ENCODE measurements around the gene SDSL.

SDSL gene

DNA sequence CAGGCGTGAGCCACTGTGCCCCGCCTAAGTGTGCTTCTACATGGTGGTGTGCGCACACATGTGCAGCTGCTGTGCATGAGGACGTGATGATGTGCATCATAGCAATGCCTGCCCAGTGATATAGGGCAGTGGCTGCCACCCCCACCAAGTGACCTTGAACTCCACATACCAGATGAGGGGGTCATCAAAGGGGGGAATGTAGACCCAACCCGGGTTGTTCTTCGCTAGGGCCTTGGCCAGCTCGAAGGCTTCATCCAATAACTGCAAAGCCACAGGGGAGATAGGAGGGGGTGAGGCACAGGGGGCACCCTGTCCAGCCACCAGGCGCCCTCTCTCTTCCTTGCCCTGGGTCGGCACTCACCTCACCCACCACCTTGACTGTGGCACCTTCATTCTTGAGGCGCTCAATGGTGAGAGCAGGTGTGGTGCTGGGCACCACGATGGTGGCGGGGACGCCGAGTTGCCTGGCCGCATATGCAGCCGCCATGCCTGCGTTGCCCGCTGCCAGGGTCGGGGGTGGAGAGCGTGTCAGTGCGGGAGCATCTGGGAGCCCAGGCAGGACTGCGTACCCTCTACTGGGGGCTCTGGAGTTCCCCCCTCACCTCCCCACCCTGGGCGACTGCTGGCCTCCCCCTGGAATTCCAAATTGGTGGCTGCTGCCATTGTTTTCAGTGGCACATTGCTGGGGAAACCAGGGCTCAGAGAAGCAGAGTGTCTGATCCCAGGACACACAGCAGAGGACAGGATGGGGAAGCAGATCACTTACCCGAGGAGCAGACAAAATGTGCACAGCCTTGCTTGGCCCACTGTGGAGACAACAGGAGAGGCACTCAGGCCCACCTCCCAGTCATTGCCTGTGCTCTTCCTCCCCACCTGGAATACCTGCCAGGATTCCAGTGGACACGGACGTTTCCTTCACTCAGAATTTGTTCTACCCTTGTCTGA is 23.6 kb upstream of the SDSL start:
- TF ChIP-seq POLR2AphosphoS5 (IDR thresholded peaks at IDR 0.05; ENCODE audit: low read depth, low read length) (no peak), REST (IDR thresholded peaks at IDR 0.05; ENCODE audit: insufficient read depth in 1 of 2, low read depth in 2 of 2, low read length in 2 of 2) (no peak), SIN3A (IDR thresholded peaks at IDR 0.05; ENCODE audit: borderline replicate concordance, insufficient read depth, low read length) (no peak), FOXP2 (optimal IDR thresholded peaks at IDR 0.05; ENCODE audit: borderline replicate concordance, extremely low read depth, extremely low read length, insufficient read depth) (no peak), TAF1 (IDR thresholded peaks at IDR 0.05; ENCODE audit: borderline replicate concordance, insufficient read depth, low read length) (no peak)

GRCh38 chr12:113399490-113399889 is 22.7 kb upstream of the SDSL start:
- TF ChIP-seq SIN3A (IDR thresholded peaks at IDR 0.05; ENCODE audit: borderline replicate concordance, insufficient read depth, low read length) (no peak), TAF1 (IDR thresholded peaks at IDR 0.05; ENCODE audit: borderline replicate concordance, insufficient read depth, low read length) (no peak), FOXP2 (optimal IDR thresholded peaks at IDR 0.05; ENCODE audit: borderline replicate concordance, extremely low read depth, extremely low read length, insufficient read depth) (no peak), REST (IDR thresholded peaks at IDR 0.05; ENCODE audit: insufficient read depth in 1 of 2, low read depth in 2 of 2, low read length in 2 of 2) (no peak), POLR2AphosphoS5 (IDR thresholded peaks at IDR 0.05; ENCODE audit: low read depth, low read length) (no peak)

GRCh38 chr12:113400362-113400761 is 21.8 kb upstream of the SDSL start:
- TF ChIP-seq REST (IDR thresholded peaks at IDR 0.05; ENCODE audit: insufficient read depth in 1 of 2, low read depth in 2 of 2, low read length in 2 of 2) (no peak), POLR2AphosphoS5 (IDR thresholded peaks at IDR 0.05; ENCODE audit: low read depth, low read length) (no peak), TAF1 (IDR thresholded peaks at IDR 0.05; ENCODE audit: borderline replicate concordance, insufficient read depth, low read length) (no peak), FOXP2 (optimal IDR thresholded peaks at IDR 0.05; ENCODE audit: borderline replicate concordance, extremely low read depth, extremely low read length, insufficient read depth) (no peak), SIN3A (IDR thresholded peaks at IDR 0.05; ENCODE audit: borderline replicate concordance, insufficient read depth, low read length) (no peak)

- TF ChIP-seq FOXP2 (optimal IDR thresholded peaks at IDR 0.05; ENCODE audit: borderline replicate concordance, extremely low read depth, extremely low read length, insufficient read depth) (no peak), POLR2AphosphoS5 (IDR thresholded peaks at IDR 0.05; ENCODE audit: low read depth, low read length) (no peak), REST (IDR thresholded peaks at IDR 0.05; ENCODE audit: insufficient read depth in 1 of 2, low read depth in 2 of 2, low read length in 2 of 2) (no peak), SIN3A (IDR thresholded peaks at IDR 0.05; ENCODE audit: borderline replicate concordance, insufficient read depth, low read length) (no peak), TAF1 (IDR thresholded peaks at IDR 0.05; ENCODE audit: borderline replicate concordance, insufficient read depth, low read length) (no peak)
Observed at GRCh38 chr12:113401066-113402000, 20.8 kb upstream of the SDSL start.
